Kasumi-1 (cell line): ENCODE results near the gene TNF.

ENCODE experiments used
- DNase-seq, 2 experiments: peaks; one replicate each; lab custom pipeline; 2025; lab: John Stamatoyannopoulos, UW

TNF gene

DNA sequence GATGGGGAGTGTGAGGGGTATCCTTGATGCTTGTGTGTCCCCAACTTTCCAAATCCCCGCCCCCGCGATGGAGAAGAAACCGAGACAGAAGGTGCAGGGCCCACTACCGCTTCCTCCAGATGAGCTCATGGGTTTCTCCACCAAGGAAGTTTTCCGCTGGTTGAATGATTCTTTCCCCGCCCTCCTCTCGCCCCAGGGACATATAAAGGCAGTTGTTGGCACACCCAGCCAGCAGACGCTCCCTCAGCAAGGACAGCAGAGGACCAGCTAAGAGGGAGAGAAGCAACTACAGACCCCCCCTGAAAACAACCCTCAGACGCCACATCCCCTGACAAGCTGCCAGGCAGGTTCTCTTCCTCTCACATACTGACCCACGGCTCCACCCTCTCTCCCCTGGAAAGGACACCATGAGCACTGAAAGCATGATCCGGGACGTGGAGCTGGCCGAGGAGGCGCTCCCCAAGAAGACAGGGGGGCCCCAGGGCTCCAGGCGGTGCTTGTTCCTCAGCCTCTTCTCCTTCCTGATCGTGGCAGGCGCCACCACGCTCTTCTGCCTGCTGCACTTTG lies at the start of gene TNF:
TSS of gene TNF (plus strand) at position 231 of the 567 bp plus-strand sequence. CDS start at position 408, 177 bp downstream.
- DNase-seq, result peak; percentile 59 to 63

- DNase-seq, result no peak
Measured at GRCh38 chr6:31525932-31526591, 49.3 kb upstream of the TNF start.

DNA sequence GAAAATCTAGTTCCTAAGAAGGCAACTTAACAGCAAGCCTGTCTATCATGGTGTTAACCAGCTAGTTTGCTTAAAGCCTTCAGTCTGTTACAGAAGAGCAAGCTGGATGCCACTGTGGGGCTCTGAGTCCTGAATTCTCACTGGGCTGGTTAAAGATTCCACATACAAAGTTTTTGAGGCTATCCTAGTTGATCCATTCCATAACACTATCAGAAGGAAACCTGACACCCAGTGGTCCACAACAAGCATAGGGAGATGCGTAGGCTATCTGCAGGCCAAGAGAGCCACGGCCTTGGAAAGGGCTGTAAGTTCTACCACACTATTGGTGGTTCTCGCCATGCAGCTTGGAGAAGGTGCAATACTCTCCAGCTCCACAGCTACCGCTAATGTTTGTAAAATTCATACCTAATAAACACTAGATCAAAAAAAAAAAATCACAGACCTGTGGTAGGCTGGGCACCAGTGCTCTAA lies 47.0 kb upstream of the TNF start:
- DNase-seq, result no peak

GRCh38 chr6:31528821-31529328 lies 46.5 kb upstream of the TNF start, which contains the start of gene MCCD1:
Gene MCCD1, plus strand, starts transcription at chr6:31528962. Its CDS starts 53 bp downstream, at chr6:31529015.
- DNase-seq, result no peak

- no peak for DNase-seq
Measured at GRCh38 chr6:31529329-31530150, 45.8 kb upstream of the TNF start.

GRCh38 chr6:31530659-31531058 lies 44.7 kb upstream of the TNF start:
- no peak for DNase-seq

- DNase-seq, result no peak
Measured at GRCh38 chr6:31531162-31531561, 44.2 kb upstream of the TNF start.

GRCh38 chr6:31531771-31532643 lies 43.4 kb upstream of the TNF start:
- DNase-seq, result no peak

DNA sequence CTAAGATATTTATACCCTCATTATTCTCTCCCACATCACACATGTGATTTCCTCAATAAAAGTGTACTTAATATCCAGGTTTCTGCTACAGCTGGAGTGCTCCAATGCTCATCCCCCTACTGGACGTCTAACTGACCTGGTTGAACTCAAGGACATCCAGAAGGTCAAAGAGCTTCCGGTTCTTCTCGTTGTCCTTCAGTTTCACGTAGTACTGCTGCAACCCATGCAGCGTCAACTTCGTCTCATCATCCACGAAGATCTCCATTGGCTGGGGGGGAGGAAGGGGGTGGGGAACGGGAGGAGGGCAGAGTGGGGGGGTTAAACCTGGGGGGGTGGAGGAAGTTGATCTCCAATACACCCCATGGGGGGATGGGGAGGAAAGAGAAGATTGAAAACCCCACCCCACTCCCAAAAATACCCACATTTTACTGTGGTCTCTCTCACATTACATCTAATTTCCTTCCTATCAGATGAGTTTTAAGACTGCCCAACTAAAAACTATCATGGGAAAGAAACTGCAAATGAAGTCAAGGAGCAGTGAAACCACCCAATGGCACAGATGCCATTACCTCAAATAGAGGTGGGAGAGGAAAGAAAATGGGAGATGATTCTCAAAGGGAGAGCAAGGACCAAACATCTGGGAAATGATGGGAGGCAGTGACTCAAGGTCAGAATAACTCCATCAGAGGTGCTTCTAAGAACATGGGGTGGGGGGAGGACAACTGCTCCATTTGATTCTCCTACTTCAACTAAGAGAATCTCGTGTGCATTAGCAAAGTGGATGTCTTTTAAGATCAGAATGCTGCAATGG lies 42.5 kb upstream of the TNF start:
- no peak for DNase-seq

GRCh38 chr6:31533455-31533841 lies 41.9 kb upstream of the TNF start:
- DNase-seq, result no peak

GRCh38 chr6:31534011-31534410 lies 41.4 kb upstream of the TNF start:
- DNase-seq, result no peak

DNA sequence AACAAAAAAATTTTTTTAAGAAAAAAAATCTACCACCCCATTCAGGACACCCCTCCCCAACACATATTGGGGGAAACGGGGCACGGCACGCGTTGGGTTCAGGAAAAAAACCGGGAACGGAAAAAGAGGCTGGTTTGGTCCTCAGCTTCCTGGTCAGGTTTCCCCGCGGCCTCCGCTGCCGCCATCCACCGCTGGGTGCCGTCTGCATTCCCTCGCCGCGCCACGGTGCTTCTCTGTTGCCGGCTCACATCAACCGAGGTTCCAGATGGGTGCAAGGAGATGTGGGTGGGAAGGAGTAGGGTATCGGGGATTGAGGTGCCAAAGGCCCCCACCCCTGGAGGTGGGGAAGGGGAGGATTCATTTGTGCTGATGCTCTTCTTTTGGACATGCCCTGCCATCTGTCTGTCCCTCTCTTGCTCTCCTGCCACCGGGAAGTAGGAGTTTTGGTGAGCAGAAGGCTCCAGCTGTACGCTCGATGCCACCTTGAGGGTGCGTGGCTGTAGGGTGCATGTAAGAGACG lies 40.8 kb upstream of the TNF start:
- no peak for DNase-seq

DNA sequence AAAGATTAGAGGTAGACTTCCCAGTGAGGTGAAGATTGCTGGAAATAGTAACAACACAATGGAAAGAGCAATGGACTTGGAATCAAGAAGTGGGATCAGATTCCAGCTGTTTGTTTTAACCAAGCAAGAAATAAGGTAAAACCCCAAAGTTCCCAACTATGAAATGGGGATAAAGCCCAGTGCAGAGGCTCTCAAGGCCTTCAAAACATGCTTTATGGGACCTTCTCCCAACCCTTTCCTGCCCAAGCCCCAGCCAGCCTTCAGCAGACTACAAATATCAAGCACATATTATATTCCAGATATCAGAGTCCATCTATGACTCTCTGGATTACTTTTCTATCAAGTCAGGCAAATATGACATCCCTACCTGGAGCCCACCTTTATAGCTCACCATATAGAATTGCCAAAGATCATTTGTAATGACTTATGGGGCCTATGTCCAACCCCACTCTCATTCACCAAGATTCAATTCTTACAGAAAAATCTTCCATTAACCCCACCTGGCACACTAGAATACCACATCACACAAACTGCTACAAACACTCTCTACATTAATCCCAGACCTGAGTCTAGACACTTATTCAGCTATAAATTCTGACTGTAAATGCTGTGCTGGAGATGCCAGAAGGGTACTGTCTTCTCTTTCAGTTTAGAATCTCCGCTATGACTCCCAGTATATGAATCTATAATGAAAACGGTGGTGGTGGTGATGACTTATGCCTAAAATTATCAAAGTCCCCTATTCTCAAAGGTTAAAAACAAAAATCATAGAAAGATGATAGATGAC lies 39.6 kb upstream of the TNF start:
- DNase-seq, result no peak

GRCh38 chr6:31538805-31539400 lies 36.5 kb upstream of the TNF start:
- no peak for DNase-seq

DNA sequence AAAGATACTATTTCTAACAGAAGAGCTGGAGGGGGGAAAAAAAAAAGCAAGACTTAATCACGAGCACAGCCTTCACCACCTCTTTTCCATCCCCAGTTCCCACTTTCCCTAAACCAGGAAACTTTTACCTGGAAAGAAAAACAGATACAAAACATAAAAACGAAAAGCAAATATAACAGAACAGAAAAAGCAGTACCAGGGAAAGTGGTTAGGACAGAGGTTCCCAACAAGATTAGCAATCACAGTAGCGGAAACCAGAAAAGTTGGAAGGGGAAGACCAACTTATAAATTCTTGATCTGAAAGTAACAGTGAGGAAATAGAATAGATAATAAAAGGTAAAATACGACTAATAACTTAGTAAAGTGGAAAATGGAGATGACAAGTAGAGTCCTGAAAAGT lies 34.7 kb upstream of the TNF start:
- DNase-seq, result no peak

DNA sequence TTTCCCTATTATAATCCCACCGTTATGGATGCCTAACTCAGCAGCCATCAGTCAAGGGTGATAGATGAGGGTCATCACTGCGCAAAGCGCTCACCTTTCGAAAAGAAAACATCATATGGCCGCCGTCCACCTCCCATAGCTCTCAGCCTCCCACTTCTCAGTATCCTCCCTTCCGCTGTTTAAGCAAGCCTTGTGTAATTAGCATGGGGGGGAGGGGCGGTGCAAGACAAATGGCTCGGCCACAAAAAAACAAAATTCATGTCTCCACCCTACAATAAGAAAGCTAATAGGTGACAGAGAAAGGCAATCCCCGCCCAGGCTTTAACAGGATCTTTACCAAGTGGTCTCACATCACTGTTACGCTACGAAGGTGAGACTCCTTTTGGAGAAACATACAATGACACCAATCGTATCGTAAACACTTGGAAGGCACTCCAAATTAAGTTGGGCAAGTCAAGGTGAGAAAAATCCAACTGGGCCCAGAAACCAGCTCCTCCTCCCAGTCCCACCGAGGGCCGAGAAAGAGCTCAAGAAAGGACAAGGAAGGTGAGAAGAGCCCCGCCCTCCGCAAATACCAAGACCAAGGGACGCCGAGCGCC lies 34.2 kb upstream of the TNF start:
- peak; percentile 33 to 60 for DNase-seq

- peak; percentile 97 for DNase-seq
Measured at GRCh38 chr6:31541658-31542521, 33.5 kb upstream of the TNF start, which contains the start of gene DDX39B. Gene DDX39B, minus strand, starts transcription at chr6:31542003. Its CDS starts 1,471 bp downstream, at chr6:31540532.

DNA sequence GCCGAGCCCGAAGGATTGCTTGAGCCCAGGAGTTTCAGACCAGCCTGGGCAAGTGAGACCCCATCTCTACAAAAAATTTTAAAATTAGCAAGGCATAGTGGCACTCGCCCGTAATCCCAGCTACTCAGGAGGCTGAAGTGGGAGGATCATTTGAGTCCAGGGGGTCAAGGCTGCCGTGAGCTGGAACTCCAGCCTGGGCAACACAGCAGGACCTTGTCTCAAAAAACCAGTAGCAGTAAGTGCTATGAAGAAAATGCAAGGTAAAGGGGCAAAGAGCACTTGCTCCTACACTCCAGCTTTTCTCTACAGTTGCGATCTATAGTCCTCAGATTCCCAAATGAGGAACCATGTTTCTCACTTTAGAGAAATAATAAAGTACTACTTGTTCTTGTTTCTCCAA lies 31.7 kb upstream of the TNF start:
- DNase-seq, result no peak
